ENCODE measurements around the gene MECP2. TPM values are rescaled to one million over a fixed set of nuclear protein-coding genes. Genes with fewer than 3 reads are reported as not detected.

The MECP2 gene
- total and polyA plus RNA-seq, 12 donors: 16.9 to 67.7 (median 53.2) TPM

DNA sequence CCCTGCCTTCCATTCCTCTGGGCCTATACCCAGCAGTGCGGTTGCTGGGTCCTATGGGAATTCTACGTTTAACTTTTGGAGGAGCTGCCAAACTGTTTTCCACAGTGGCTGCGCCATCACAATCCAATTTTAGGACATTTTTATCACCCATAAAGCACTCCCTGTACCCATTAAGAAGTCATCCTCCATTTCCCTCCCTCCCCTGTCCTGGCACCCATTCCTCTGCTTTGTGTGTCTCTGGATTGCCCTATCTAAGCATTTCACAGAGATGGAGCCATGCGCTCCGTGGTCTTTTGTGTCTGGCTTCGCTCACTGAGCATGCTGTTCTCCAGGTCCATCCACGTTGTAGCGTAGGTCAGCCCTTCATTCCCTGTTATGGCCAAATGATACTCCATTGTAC is 44.9 kb upstream of the MECP2 start:
- 86 to 95% (median 91%) methylated on average over 8 of the region's 8 CpGs for WGBS, 4 donors
- H3K4me1 ChIP-seq (replicated peaks in 1 of 2): no peaks in the 10 kb centered on the region
- no peaks in the 10 kb centered on the region for H3K27me3 ChIP-seq
- intact Hi-C loops (cut with DNase I): no loop called here
- H3K27ac ChIP-seq: no peak overlapping the region
- H3K4me3 ChIP-seq: no peak overlapping the region
- H3K36me3 ChIP-seq (replicated peaks in 1 of 2): no peaks in the 10 kb centered on the region
- TF ChIP-seq POLR2A (IDR thresholded peaks at IDR 0.05): no peak
- TF ChIP-seq, protein P1, sequence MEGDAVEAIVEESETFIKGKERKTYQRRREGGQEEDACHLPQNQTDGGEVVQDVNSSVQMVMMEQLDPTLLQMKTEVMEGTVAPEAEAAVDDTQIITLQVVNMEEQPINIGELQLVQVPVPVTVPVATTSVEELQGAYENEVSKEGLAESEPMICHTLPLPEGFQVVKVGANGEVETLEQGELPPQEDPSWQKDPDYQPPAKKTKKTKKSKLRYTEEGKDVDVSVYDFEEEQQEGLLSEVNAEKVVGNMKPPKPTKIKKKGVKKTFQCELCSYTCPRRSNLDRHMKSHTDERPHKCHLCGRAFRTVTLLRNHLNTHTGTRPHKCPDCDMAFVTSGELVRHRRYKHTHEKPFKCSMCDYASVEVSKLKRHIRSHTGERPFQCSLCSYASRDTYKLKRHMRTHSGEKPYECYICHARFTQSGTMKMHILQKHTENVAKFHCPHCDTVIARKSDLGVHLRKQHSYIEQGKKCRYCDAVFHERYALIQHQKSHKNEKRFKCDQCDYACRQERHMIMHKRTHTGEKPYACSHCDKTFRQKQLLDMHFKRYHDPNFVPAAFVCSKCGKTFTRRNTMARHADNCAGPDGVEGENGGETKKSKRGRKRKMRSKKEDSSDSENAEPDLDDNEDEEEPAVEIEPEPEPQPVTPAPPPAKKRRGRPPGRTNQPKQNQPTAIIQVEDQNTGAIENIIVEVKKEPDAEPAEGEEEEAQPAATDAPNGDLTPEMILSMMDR (IDR thresholded peaks at IDR 0.05): no peak
- DNase-seq: no peak
- H3K9me3 ChIP-seq (replicated peaks in 1 of 3): no peaks in the 10 kb centered on the region

GRCh38 chrX:154140742-154141141 is 43.2 kb upstream of the MECP2 start:
- Histone ChIP-seq H3K27ac (no peak overlapping the region), H3K4me3 (no peak overlapping the region), H3K9me3 (replicated peaks in 1 of 3) (no peaks in the 10 kb centered on the region), H3K36me3 (replicated peaks in 1 of 2) (no peaks in the 10 kb centered on the region), H3K27me3 (no peaks in the 10 kb centered on the region), H3K4me1 (replicated peaks in 1 of 2) (peaks cover 0 to 5% of the 10 kb centered on the region in 2 donors)
- intact Hi-C loops (cut with DNase I): no loop called here
- TF ChIP-seq POLR2A (IDR thresholded peaks at IDR 0.05): no peak
- TF ChIP-seq, protein P1 (IDR thresholded peaks at IDR 0.05): no peak
- WGBS, 4 donors: 61 to 73% (median 72%) methylated on average over 2 to 10 of the region's 10 CpGs
- no peak for DNase-seq

- WGBS, 4 donors: 82 to 94% (median 92%) methylated on average over 2 to 12 of the region's 12 CpGs
Observed at GRCh38 chrX:154140206-154140605, 42.7 kb upstream of the MECP2 start.

GRCh38 chrX:154138857-154139256 is 41.3 kb upstream of the MECP2 start:
- WGBS, 4 donors: 76 to 91% (median 84%) methylated on average over 10 of the region's 10 CpGs
- H3K27ac ChIP-seq: no peak overlapping the region

More at GRCh38 chrX:154140206-154140605, 42.7 kb upstream of the MECP2 start:
- TF ChIP-seq, protein P1 (IDR thresholded peaks at IDR 0.05): no peak
- TF ChIP-seq POLR2A (IDR thresholded peaks at IDR 0.05): no peak
- Histone ChIP-seq H3K4me3 (no peak overlapping the region), H3K27me3 (no peaks in the 10 kb centered on the region), H3K36me3 (replicated peaks in 1 of 2) (no peaks in the 10 kb centered on the region), H3K4me1 (replicated peaks in 1 of 2) (peaks cover 0 to 5% of the 10 kb centered on the region in 2 donors), H3K27ac (no peak overlapping the region), H3K9me3 (replicated peaks in 1 of 3) (no peaks in the 10 kb centered on the region)
- intact Hi-C loops (cut with DNase I): no loop called here
- no peak for DNase-seq

More at GRCh38 chrX:154138857-154139256, 41.3 kb upstream of the MECP2 start:
- peaks cover 0 to 5% of the 10 kb centered on the region in 2 donors for H3K4me1 ChIP-seq (replicated peaks in 1 of 2)
- no peaks in the 10 kb centered on the region for H3K27me3 ChIP-seq
- intact Hi-C loops (cut with DNase I): no loop called here
- no peaks in the 10 kb centered on the region for H3K36me3 ChIP-seq (replicated peaks in 1 of 2)
- H3K9me3 ChIP-seq (replicated peaks in 1 of 3): no peaks in the 10 kb centered on the region
- H3K4me3 ChIP-seq: no peak overlapping the region
- TF ChIP-seq POLR2A (IDR thresholded peaks at IDR 0.05): no peak
- TF ChIP-seq, protein P1 (IDR thresholded peaks at IDR 0.05): no peak
- DNase-seq: no peak
